GM23338 (cell line): ENCODE measurements around the gene KIAA0753. TPM values are rescaled to one million over a fixed set of nuclear protein-coding genes. Genes with fewer than 3 reads are reported as not detected.

ENCODE experiments used
- ATAC-seq: fragments of 200-7000 bp; cut with Tn5 transposase; 3 replicates; pipeline ENCODE4 v1.9.1; 2020
- DNase-seq: peaks from one replicate; pipeline ENCODE4 v3.0.0-alpha.2; 2015; ENCODE audit warnings: low spot score
- H2AFZ ChIP-seq: fragments of 200-600 bp; sonication (generic); 2 replicates; pipeline ENCODE4 v1.8.0; 2016; ENCODE audit warnings: antibody characterized with exemption, mild to moderate bottlenecking, moderate library complexity
- H3F3A ChIP-seq: fragments of 200-600 bp; sonication (generic); replicated peaks from 2 replicates; pipeline ENCODE4 v1.8.0; 2017; ENCODE audit warnings: antibody characterized with exemption, mixed run types, low read depth
- H3K27ac ChIP-seq: fragments of 200-600 bp; sonication (generic); 2 replicates; pipeline ENCODE4 v1.6.1; 2016; ENCODE audit warnings: low read depth
- H3K27me3 ChIP-seq: fragments of 200-600 bp; sonication (generic); 2 replicates; pipeline ENCODE4 v1.8.0; 2016; ENCODE audit warnings: mild to moderate bottlenecking, mixed run types, moderate library complexity; ENCODE audit not compliant: insufficient read depth
- H3K36me3 ChIP-seq: fragments of 200-600 bp; sonication (generic); 2 replicates; pipeline ENCODE4 v1.8.0; 2016; ENCODE audit warnings: mild to moderate bottlenecking; ENCODE audit not compliant: insufficient read depth
- H3K4me1 ChIP-seq: fragments of 200-600 bp; sonication (generic); 2 replicates; pipeline ENCODE4 v1.8.0; 2016; ENCODE audit warnings: mild to moderate bottlenecking, moderate library complexity; ENCODE audit not compliant: insufficient read depth
- H3K4me2 ChIP-seq: fragments of 200-600 bp; sonication (generic); 2 replicates; pipeline ENCODE4 v1.7.1; 2017; ENCODE audit warnings: mixed run types
- H3K4me3 ChIP-seq: fragments of 200-600 bp; sonication (generic); 2 replicates; pipeline ENCODE4 v1.6.1; 2016; ENCODE audit warnings: mixed run types
- H3K79me2 ChIP-seq: fragments of 200-600 bp; sonication (generic); replicated peaks from 2 replicates; pipeline ENCODE4 v1.8.0; 2017; ENCODE audit warnings: mild to moderate bottlenecking; ENCODE audit not compliant: insufficient read depth
- H3K9me2 ChIP-seq: fragments of 200-600 bp; sonication (generic); 2 replicates; pipeline ENCODE4 v1.8.0; 2017; ENCODE audit not compliant: insufficient read depth
- H4K20me1 ChIP-seq: fragments of 200-600 bp; sonication (generic); replicated peaks from 2 replicates; pipeline ENCODE4 v1.8.0; 2017; ENCODE audit warnings: mild to moderate bottlenecking; ENCODE audit not compliant: insufficient read depth
- H3K27ac Mint-ChIP-seq: 2 replicates; pipeline ENCODE4 v1.8.0; 2020; ENCODE audit warnings: inconsistent platforms, mild to moderate bottlenecking, moderate library complexity, mixed read lengths
- H3K27me3 Mint-ChIP-seq: 3 replicates; pipeline ENCODE4 v1.8.0; 2022; ENCODE audit warnings: low read depth, mild to moderate bottlenecking, moderate library complexity, mixed read lengths, inconsistent platforms; ENCODE audit not compliant: insufficient read depth, poor library complexity
- H3K36me3 Mint-ChIP-seq: 3 replicates; pipeline ENCODE4 v1.8.0; 2021; ENCODE audit warnings: low read depth, mild to moderate bottlenecking, inconsistent platforms, moderate library complexity, mixed read lengths
- H3K4me1 Mint-ChIP-seq: 3 replicates; pipeline ENCODE4 v1.8.0; 2020; ENCODE audit warnings: mild to moderate bottlenecking, inconsistent platforms, mixed read lengths
- H3K4me3 Mint-ChIP-seq: 3 replicates; pipeline ENCODE4 v1.8.0; 2021; ENCODE audit warnings: moderate library complexity, mild to moderate bottlenecking, inconsistent platforms, mixed read lengths
- H3K9me3 Mint-ChIP-seq: 3 replicates; pipeline ENCODE4 v1.8.0; 2020; ENCODE audit warnings: moderate library complexity, mild to moderate bottlenecking, inconsistent platforms, mixed read lengths
- CREB1 ChIP-seq: fragments of 250-450 bp; sonication (Bioruptor Pico); IDR thresholded peaks from 2 replicates; pipeline ENCODE4 v1.5.0; 2020; ENCODE audit warnings: low read depth, mild to moderate bottlenecking, moderate library complexity
- CTCF ChIP-seq, 2 experiments: fragments of 200-600 bp in 1 of 2; sonication (generic) in 1 of 2; conservative IDR thresholded peaks; 2 replicates each; pipeline versions ENCODE4 v1.5.1 to v1.6.1; 2016 to 2017; ENCODE audit warnings: antibody characterized with exemption in 2 of 2, low read depth in 2 of 2, mild to moderate bottlenecking in 2 of 2, moderate library complexity in 1 of 2
- ETS1 ChIP-seq: IDR thresholded peaks from 2 replicates; pipeline ENCODE4 v1.6.1; 2016; ENCODE audit warnings: antibody characterized with exemption
- EZH2 ChIP-seq: fragments of 200-600 bp; sonication (generic); IDR thresholded peaks from one replicate; pipeline ENCODE4 v1.8.0; 2017; ENCODE audit warnings: antibody characterized with exemption, mild to moderate bottlenecking, low read depth; ENCODE audit not compliant: unreplicated experiment
- EZH2phosphoT487 ChIP-seq: fragments of 200-600 bp; sonication (generic); IDR thresholded peaks from one replicate; pipeline ENCODE4 v1.8.1; 2018; ENCODE audit warnings: antibody characterized with exemption; ENCODE audit not compliant: unreplicated experiment
- POLR2AphosphoS5 ChIP-seq: IDR thresholded peaks from 2 replicates; pipeline ENCODE4 v1.6.1; 2016; ENCODE audit warnings: antibody characterized with exemption, low read depth
- STAT1 ChIP-seq: IDR thresholded peaks from one replicate; pipeline ENCODE4 v1.6.1; 2016; ENCODE audit warnings: antibody characterized with exemption; ENCODE audit not compliant: unreplicated experiment
- ZNF114 ChIP-seq: fragments of 250-450 bp; sonication (Bioruptor Pico); IDR thresholded peaks from 2 replicates; pipeline ENCODE4 v1.5.0; 2020; ENCODE audit warnings: mild to moderate bottlenecking, moderate library complexity
- ZNF331 ChIP-seq: fragments of 250-450 bp; sonication (Bioruptor Pico); IDR thresholded peaks from 2 replicates; pipeline ENCODE4 v1.5.0; 2020; ENCODE audit warnings: low read depth, mild to moderate bottlenecking, moderate library complexity
- polyA plus RNA-seq: library from polyadenylated mRNA; unstranded; fragments of >200 nt; fragmentation: Nextera tagmentation; extraction: Ambion mirVana; gene quantifications from 2 replicates; pipeline ENCODE4 v1.2.1, GENCODE V29; 2016
- total RNA-seq: library from RNA; depleted of rRNA; stranded (reverse); fragments of >200 nt; shearing (Covaris generic); gene quantifications from 2 replicates; pipeline ENCODE4 v1.2.3, GENCODE V29; 2014

Gene KIAA0753
- total and polyA plus RNA-seq, 2 experiments from 2014 or later = 6.0 to 27.8 TPM

GRCh38 chr17:6532441-6532885 is 108.0 kb downstream of the KIAA0753 start:
- Mint-ChIP-seq H3K36me3 (no peaks in the 10 kb centered on the region), H3K4me1 (peaks cover 13% of the 10 kb centered on the region; the same call in 2 of the 3 replicates), H3K9me3 (no peaks in the 10 kb centered on the region), H3K4me3 (no peak overlapping the region), H3K27me3 (peaks cover 18% of the 10 kb centered on the region), H3K27ac (no peak overlapping the region)
- no peak for DNase-seq
- no peaks in the 10 kb centered on the region for H3F3A ChIP-seq
- H3K36me3 ChIP-seq = no peaks in the 10 kb centered on the region
- no peak overlapping the region for H2AFZ ChIP-seq
- H3K27ac ChIP-seq = no peak overlapping the region
- H3K4me3 ChIP-seq = no peak overlapping the region
- H3K9me2 ChIP-seq = no peaks in the 10 kb centered on the region
- H3K79me2 ChIP-seq = no peaks in the 10 kb centered on the region
- TF ChIP-seq ZNF331 (no peak), ZNF114 (CRISPR knock-in tag) (no peak), ETS1 (no peak)
- no peaks in the 10 kb centered on the region for H4K20me1 ChIP-seq
- ATAC-seq = no peak
- H3K4me2 ChIP-seq = no peak overlapping the region
- no peaks in the 10 kb centered on the region for H3K27me3 ChIP-seq
- peaks cover 5% of the 10 kb centered on the region; the same call in 1 of the 2 replicates for H3K4me1 ChIP-seq

GRCh38 chr17:6531575-6531974 is 108.9 kb downstream of the KIAA0753 start:
- TF ChIP-seq ZNF331 (no peak), POLR2AphosphoS5 (no peak), EZH2 (no peak)

GRCh38 chr17:6530324-6530920 is 110.1 kb downstream of the KIAA0753 start:
- H3K36me3 Mint-ChIP-seq = no peaks in the 10 kb centered on the region
- H3K36me3 ChIP-seq = no peaks in the 10 kb centered on the region
- no peaks in the 10 kb centered on the region for H4K20me1 ChIP-seq
- no peak overlapping the region for H3K27ac ChIP-seq
- peak overlapping the region; percentile 10; the same call in 1 of the 2 replicates for H2AFZ ChIP-seq
- peak overlapping the region; percentile 51 for H3K4me3 Mint-ChIP-seq
- peaks cover 15% of the 10 kb centered on the region for H3K27me3 Mint-ChIP-seq
- DNase-seq = no peak
- no peak overlapping the region for H3K4me3 ChIP-seq
- no peaks in the 10 kb centered on the region for H3K9me3 Mint-ChIP-seq
- peak overlapping the region; percentile 60; the same call in 1 of the 2 replicates for H3K4me2 ChIP-seq
- ATAC-seq = peak; percentile 54
- no peaks in the 10 kb centered on the region for H3K27me3 ChIP-seq
- peaks cover 5% of the 10 kb centered on the region; the same call in 1 of the 2 replicates for H3K4me1 ChIP-seq
- peaks cover 13% of the 10 kb centered on the region; the same call in 2 of the 3 replicates for H3K4me1 Mint-ChIP-seq
- H3K9me2 ChIP-seq = peaks cover 10% of the 10 kb centered on the region; the same call in 1 of the 2 replicates
- H3K79me2 ChIP-seq = no peaks in the 10 kb centered on the region
- H3F3A ChIP-seq = no peaks in the 10 kb centered on the region
- H3K27ac Mint-ChIP-seq = no peak overlapping the region
- TF ChIP-seq CTCF (conservative IDR thresholded peaks at IDR 0.05; ENCODE audit: low read depth in 2 of 2) (no peak), STAT1 (no peak), EZH2phosphoT487 (no peak), ETS1 (no peak), POLR2AphosphoS5 (no peak), CREB1 (CRISPR knock-in tag) (no peak), EZH2 (no peak)

More at GRCh38 chr17:6531575-6531974, 108.9 kb downstream of the KIAA0753 start:
- H2AFZ ChIP-seq = no peak overlapping the region
- ATAC-seq = no peak
- H3K4me1 Mint-ChIP-seq = peaks cover 13% of the 10 kb centered on the region; the same call in 2 of the 3 replicates
- no peaks in the 10 kb centered on the region for H3K79me2 ChIP-seq
- H3K36me3 ChIP-seq = no peaks in the 10 kb centered on the region
- no peak overlapping the region for H3K4me2 ChIP-seq
- H3K27ac Mint-ChIP-seq = no peak overlapping the region
- no peak overlapping the region for H3K4me3 ChIP-seq
- 0 out of 2 replicates have a peak, but pooled peaks cover 3% of the 10 kb centered on the region for H3K9me2 ChIP-seq
- H3K27me3 ChIP-seq = no peaks in the 10 kb centered on the region
- H3K27ac ChIP-seq = no peak overlapping the region
- DNase-seq = no peak
- no peak overlapping the region for H3K4me3 Mint-ChIP-seq
- no peaks in the 10 kb centered on the region for H4K20me1 ChIP-seq
- no peaks in the 10 kb centered on the region for H3K9me3 Mint-ChIP-seq
- peaks cover 16% of the 10 kb centered on the region for H3K27me3 Mint-ChIP-seq
- no peaks in the 10 kb centered on the region for H3K36me3 Mint-ChIP-seq
- no peaks in the 10 kb centered on the region for H3F3A ChIP-seq
- peaks cover 5% of the 10 kb centered on the region; the same call in 1 of the 2 replicates for H3K4me1 ChIP-seq
